Measurements from ENCODE around the gene MPG.

DNA sequence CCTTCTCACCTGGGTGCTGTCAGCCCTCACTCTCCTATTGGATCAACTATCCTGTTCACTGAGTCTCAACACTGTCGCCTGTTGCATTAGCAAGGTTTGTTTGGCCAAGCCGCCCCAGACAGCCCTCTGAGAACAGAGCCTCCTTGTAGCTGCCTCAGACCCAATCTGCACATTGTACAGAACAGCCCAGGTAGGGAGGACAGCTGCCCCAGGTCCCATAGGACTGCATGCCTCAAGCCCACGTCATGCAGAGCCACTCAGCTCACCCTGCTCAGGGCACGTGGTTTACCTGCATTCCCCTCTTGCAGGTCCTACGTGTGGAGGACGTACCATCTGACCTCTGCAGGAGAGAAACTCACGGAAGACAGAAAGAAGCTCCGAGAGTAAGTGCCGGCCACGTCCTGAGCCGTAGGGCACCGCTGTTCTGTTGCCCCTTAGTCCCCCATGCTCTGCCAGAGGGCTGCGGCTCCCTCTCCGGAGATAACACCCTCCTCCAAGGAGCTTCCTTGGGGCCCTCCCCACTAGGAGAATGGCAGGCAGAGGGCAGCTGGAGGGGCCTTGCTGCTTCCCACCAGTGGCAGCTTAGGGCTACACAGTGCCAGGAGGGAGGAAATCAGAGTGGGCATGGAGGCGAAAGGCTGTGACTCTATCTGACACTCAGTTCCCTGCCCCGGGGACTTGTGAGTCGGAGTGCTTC lies 21.6 kb upstream of the MPG start:
- no peak for TF ChIP-seq SIN3A (IDR thresholded peaks at IDR 0.05; ENCODE audit: borderline replicate concordance, insufficient read depth, low read length)
- no peak for TF ChIP-seq TAF1 (IDR thresholded peaks at IDR 0.05; ENCODE audit: borderline replicate concordance, insufficient read depth, low read length)
- TF ChIP-seq POLR2AphosphoS5 (IDR thresholded peaks at IDR 0.05; ENCODE audit: low read depth, low read length) = no peak
- TF ChIP-seq, protein P1, sequence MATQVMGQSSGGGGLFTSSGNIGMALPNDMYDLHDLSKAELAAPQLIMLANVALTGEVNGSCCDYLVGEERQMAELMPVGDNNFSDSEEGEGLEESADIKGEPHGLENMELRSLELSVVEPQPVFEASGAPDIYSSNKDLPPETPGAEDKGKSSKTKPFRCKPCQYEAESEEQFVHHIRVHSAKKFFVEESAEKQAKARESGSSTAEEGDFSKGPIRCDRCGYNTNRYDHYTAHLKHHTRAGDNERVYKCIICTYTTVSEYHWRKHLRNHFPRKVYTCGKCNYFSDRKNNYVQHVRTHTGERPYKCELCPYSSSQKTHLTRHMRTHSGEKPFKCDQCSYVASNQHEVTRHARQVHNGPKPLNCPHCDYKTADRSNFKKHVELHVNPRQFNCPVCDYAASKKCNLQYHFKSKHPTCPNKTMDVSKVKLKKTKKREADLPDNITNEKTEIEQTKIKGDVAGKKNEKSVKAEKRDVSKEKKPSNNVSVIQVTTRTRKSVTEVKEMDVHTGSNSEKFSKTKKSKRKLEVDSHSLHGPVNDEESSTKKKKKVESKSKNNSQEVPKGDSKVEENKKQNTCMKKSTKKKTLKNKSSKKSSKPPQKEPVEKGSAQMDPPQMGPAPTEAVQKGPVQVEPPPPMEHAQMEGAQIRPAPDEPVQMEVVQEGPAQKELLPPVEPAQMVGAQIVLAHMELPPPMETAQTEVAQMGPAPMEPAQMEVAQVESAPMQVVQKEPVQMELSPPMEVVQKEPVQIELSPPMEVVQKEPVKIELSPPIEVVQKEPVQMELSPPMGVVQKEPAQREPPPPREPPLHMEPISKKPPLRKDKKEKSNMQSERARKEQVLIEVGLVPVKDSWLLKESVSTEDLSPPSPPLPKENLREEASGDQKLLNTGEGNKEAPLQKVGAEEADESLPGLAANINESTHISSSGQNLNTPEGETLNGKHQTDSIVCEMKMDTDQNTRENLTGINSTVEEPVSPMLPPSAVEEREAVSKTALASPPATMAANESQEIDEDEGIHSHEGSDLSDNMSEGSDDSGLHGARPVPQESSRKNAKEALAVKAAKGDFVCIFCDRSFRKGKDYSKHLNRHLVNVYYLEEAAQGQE (IDR thresholded peaks at IDR 0.05; ENCODE audit: insufficient read depth in 1 of 2, low read depth in 2 of 2, low read length in 2 of 2) = no peak
- no peak for TF ChIP-seq FOXP2 (optimal IDR thresholded peaks at IDR 0.05; ENCODE audit: borderline replicate concordance, extremely low read depth, extremely low read length, insufficient read depth)

Measured in PFSK-1 (cell line).